ENCODE results near the gene CHST8. TPM values are rescaled to one million over a fixed set of nuclear protein-coding genes. Genes with fewer than 3 reads are reported as not detected.

CHST8 gene
- total and polyA plus RNA-seq, 2 of the 13 experiments (the other 11 are each of a cell fraction or from before 2014, with no cell fraction given): not detected

DNA sequence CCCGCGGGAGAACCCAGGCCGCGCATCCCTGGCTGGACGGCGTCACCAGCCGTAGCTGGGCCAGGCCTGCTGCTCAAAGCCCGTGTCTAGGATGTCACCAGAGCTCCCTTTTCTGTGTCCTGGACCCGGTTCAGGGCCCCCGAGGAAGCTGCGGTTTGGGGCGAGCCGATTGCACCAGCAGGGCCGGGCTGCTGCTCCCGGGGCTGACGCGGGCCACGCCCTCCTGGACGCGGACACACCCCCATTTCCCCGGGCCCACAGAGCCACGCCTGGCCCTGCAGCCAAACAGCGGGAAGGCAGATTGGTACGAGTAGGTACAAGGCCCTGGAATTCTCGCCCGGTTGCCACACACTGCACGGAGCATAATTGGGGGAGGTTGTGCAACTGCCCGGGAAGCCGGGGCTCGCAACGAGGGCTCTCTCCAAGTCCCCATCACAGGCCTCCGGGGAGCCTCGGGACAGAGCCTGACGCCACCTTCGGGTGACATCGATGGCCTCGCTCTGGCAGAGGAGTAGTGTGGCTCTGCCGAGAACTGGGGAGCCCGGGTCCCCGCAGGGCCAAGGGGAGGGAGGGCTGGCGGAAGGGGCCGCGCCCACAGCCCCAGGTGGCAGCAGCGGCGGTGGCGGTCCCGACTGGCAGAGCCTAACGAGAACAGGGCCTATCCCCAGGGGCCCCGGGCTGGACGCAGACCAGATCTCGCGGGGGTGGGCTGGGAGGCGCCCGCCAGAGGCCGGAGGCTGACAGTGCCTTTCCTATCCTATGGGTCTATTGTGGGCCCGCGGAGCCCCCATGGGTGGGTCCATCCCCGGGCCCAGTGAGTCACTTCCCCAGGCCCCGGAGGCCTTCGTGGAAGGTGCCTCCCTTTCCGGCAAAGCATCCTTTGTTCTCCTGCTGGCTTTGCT lies 198.4 kb downstream of the CHST8 start (continued):
- TF ChIP-seq, protein P1, sequence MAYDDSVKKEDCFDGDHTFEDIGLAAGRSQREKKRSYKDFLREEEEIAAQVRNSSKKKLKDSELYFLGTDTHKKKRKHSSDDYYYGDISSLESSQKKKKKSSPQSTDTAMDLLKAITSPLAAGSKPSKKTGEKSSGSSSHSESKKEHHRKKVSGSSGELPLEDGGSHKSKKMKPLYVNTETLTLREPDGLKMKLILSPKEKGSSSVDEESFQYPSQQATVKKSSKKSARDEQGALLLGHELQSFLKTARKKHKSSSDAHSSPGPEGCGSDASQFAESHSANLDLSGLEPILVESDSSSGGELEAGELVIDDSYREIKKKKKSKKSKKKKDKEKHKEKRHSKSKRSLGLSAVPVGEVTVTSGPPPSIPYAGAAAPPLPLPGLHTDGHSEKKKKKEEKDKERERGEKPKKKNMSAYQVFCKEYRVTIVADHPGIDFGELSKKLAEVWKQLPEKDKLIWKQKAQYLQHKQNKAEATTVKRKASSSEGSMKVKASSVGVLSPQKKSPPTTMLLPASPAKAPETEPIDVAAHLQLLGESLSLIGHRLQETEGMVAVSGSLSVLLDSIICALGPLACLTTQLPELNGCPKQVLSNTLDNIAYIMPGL (CRISPR knock-in tag; IDR thresholded peaks at IDR 0.05; ENCODE audit: borderline replicate concordance in 1 of 2, low read depth in 1 of 2): peak in 1 of 2 experiments; percentile 68; a peak in 2 of 4 replicates
- peak; percentile 22; the same call in 1 of the 2 replicates for TF ChIP-seq PHF20 (CRISPR knock-in tag; IDR thresholded peaks at IDR 0.05)
- peak; percentile 45; the same call in 1 of the 2 replicates for TF ChIP-seq SPEN (CRISPR knock-in tag; IDR thresholded peaks at IDR 0.05; ENCODE audit: low read depth)
- TF ChIP-seq, protein P2, sequence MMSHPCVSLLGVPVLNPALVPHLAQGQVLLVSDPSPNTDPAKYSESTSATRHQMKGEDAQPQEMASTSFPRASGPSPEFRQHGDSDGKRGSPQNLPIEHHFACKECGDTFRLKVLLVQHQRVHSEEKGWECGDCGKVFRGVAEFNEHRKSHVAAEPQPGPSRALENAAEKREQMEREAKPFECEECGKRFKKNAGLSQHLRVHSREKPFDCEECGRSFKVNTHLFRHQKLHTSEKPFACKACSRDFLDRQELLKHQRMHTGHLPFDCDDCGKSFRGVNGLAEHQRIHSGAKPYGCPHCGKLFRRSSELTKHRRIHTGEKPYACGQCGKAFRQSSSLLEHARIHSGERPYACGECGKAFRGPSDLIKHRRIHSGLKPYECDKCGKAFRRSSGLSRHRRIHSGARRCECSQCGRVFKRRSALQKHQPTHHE (CRISPR knock-in tag; IDR thresholded peaks at IDR 0.05; ENCODE audit: borderline replicate concordance): no peak
- TF ChIP-seq, protein P3, sequence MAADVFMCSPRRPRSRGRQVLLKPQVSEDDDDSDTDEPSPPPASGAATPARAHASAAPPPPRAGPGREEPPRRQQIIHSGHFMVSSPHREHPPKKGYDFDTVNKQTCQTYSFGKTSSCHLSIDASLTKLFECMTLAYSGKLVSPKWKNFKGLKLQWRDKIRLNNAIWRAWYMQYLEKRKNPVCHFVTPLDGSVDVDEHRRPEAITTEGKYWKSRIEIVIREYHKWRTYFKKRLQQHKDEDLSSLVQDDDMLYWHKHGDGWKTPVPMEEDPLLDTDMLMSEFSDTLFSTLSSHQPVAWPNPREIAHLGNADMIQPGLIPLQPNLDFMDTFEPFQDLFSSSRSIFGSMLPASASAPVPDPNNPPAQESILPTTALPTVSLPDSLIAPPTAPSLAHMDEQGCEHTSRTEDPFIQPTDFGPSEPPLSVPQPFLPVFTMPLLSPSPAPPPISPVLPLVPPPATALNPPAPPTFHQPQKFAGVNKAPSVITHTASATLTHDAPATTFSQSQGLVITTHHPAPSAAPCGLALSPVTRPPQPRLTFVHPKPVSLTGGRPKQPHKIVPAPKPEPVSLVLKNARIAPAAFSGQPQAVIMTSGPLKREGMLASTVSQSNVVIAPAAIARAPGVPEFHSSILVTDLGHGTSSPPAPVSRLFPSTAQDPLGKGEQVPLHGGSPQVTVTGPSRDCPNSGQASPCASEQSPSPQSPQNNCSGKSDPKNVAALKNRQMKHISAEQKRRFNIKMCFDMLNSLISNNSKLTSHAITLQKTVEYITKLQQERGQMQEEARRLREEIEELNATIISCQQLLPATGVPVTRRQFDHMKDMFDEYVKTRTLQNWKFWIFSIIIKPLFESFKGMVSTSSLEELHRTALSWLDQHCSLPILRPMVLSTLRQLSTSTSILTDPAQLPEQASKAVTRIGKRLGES (CRISPR knock-in tag; IDR thresholded peaks at IDR 0.05; ENCODE audit: borderline replicate concordance): no peak
- no peak for TF ChIP-seq ERF (CRISPR knock-in tag; IDR thresholded peaks at IDR 0.05)
- TF ChIP-seq SALL2 (CRISPR knock-in tag; IDR thresholded peaks at IDR 0.05): no peak
- TF ChIP-seq ZNF816 (CRISPR knock-in tag; IDR thresholded peaks at IDR 0.05; ENCODE audit: borderline replicate concordance): no peak
- TF ChIP-seq KLF9 (CRISPR knock-in tag; IDR thresholded peaks at IDR 0.05; ENCODE audit: low read depth): 0 out of 2 replicates have a peak, but pooled peaks have one; percentile 63
- no peak for TF ChIP-seq NFKB2 (CRISPR knock-in tag; IDR thresholded peaks at IDR 0.05; ENCODE audit: borderline replicate concordance)
- no peak for TF ChIP-seq KLF11 (CRISPR knock-in tag; IDR thresholded peaks at IDR 0.05)
- TF ChIP-seq ZNF766 (CRISPR knock-in tag; IDR thresholded peaks at IDR 0.05; ENCODE audit: borderline replicate concordance): no peak
- no peak for TF ChIP-seq GATA4 (IDR thresholded peaks at IDR 0.05; ENCODE audit: borderline replicate concordance, low read depth)
- no peak for TF ChIP-seq ZKSCAN8 (CRISPR knock-in tag; IDR thresholded peaks at IDR 0.05; ENCODE audit: borderline replicate concordance)
- TF ChIP-seq ZBTB3 (CRISPR knock-in tag; IDR thresholded peaks at IDR 0.05; ENCODE audit: borderline replicate concordance, low read depth): no peak
- TF ChIP-seq ZC3H4 (CRISPR knock-in tag; IDR thresholded peaks at IDR 0.05; ENCODE audit: borderline replicate concordance): no peak
- 0 out of 2 replicates have a peak, but pooled peaks have one; percentile 33 for TF ChIP-seq FOSL2 (CRISPR knock-in tag; IDR thresholded peaks at IDR 0.05)
- no peak for TF ChIP-seq SRSF9 (IDR thresholded peaks at IDR 0.05; ENCODE audit: borderline replicate concordance, insufficient read depth, low read depth, low read length, poor library complexity, severe bottlenecking)
- 0 out of 2 replicates have a peak, but pooled peaks have one; percentile 48 for TF ChIP-seq ZNF558 (CRISPR knock-in tag; IDR thresholded peaks at IDR 0.05; ENCODE audit: borderline replicate concordance)
- no peak for TF ChIP-seq ZNF138 (CRISPR knock-in tag; IDR thresholded peaks at IDR 0.05; ENCODE audit: low read depth)
- TF ChIP-seq MYC (CRISPR knock-in tag; IDR thresholded peaks at IDR 0.05; ENCODE audit: borderline replicate concordance): no peak

All from HepG2 (cell line).